Measurements from ENCODE around the gene SULF2.
"Not testable (repeated sequence)": the region's sequence is repeated elsewhere in the genome, so short reads cannot be mapped to it uniquely, and the experiment has no call there.

The SULF2 gene

GRCh38 chr20:47804224-47804825 is 19.0 kb upstream of the SULF2 start:
- not testable (repeated sequence) for DNase-seq

GRCh38 chr20:47802975-47803374 is 17.7 kb upstream of the SULF2 start:
- no peak for DNase-seq

GRCh38 chr20:47802226-47802920 is 17.1 kb upstream of the SULF2 start:
- no peak for DNase-seq

GRCh38 chr20:47801759-47802158 is 16.5 kb upstream of the SULF2 start:
- DNase-seq: no peak

- no peak for DNase-seq
These were observed 15.8 kb upstream of the SULF2 start for GRCh38 chr20:47801079-47801478.

GRCh38 chr20:47800623-47801022 is 15.3 kb upstream of the SULF2 start:
- no peak for DNase-seq

- DNase-seq: no peak
These were observed 13.9 kb upstream of the SULF2 start for GRCh38 chr20:47799116-47799715.

GRCh38 chr20:47796971-47797370 is 11.7 kb upstream of the SULF2 start:
- no peak for DNase-seq

- no peak for DNase-seq
These were observed 10.1 kb upstream of the SULF2 start for GRCh38 chr20:47795214-47795907.

- not testable (repeated sequence) for DNase-seq
These were observed 9.0 kb upstream of the SULF2 start for GRCh38 chr20:47794264-47794663.

GRCh38 chr20:47792021-47792618 is 6.8 kb upstream of the SULF2 start:
- DNase-seq: no peak

- no peak for DNase-seq
These were observed 5.9 kb upstream of the SULF2 start for GRCh38 chr20:47791084-47791599.

- DNase-seq: no peak
These were observed 5.3 kb upstream of the SULF2 start for GRCh38 chr20:47790580-47790965.

GRCh38 chr20:47789764-47790579 is 4.7 kb upstream of the SULF2 start:
- no peak for DNase-seq

- no peak for DNase-seq
These were observed 3.9 kb upstream of the SULF2 start for GRCh38 chr20:47789081-47789763.

- no peak for DNase-seq
These were observed 3.4 kb upstream of the SULF2 start for GRCh38 chr20:47788741-47789080.

- DNase-seq: no peak
These were observed 1.5 kb upstream of the SULF2 start for GRCh38 chr20:47786765-47787107.

GRCh38 chr20:47785854-47786764 is 828 bp upstream of the SULF2 start:
- no peak for DNase-seq

- DNase-seq: no peak
These were observed 526 bp downstream of the SULF2 start for GRCh38 chr20:47784599-47785310.
